ENCODE measurements around the gene GPR55. TPM values are rescaled to one million over a fixed set of nuclear protein-coding genes. Genes with fewer than 3 reads are reported as not detected.

The GPR55 gene
- total RNA-seq, 1 donor from 2014 or later = not detected

GRCh38 chr2:230864122-230864604, 60.9 kb downstream of the GPR55 start:
- Mint-ChIP-seq H3K27me3 (ENCODE audit: low read depth) (peaks cover 5% of the 10 kb centered on the region), H3K4me1 (ENCODE audit: low read depth) (peaks cover 35% of the 10 kb centered on the region), H3K27ac (ENCODE audit: unreplicated experiment) (no peak overlapping the region), H3K36me3 (ENCODE audit: low read depth) (no peaks in the 10 kb centered on the region), H3K9me3 (ENCODE audit: low read depth) (no peaks in the 10 kb centered on the region), H3K4me3 (ENCODE audit: unreplicated experiment) (peak overlapping the region; percentile 87)
- no peak for TF ChIP-seq CTCF (IDR thresholded peaks at IDR 0.05)
- DNase-seq (ENCODE audit: low spot score) = no peak

- Mint-ChIP-seq H3K27ac (ENCODE audit: unreplicated experiment) (no peak overlapping the region), H3K4me3 (ENCODE audit: unreplicated experiment) (peak overlapping the region; percentile 87), H3K9me3 (ENCODE audit: low read depth) (peaks cover 4% of the 10 kb centered on the region), H3K4me1 (ENCODE audit: low read depth) (peaks cover 30% of the 10 kb centered on the region), H3K27me3 (ENCODE audit: low read depth) (peaks cover 9% of the 10 kb centered on the region), H3K36me3 (ENCODE audit: low read depth) (no peaks in the 10 kb centered on the region)
- TF ChIP-seq CTCF (IDR thresholded peaks at IDR 0.05) = no peak
- no peak for DNase-seq (ENCODE audit: low spot score)
These were observed 61.5 kb downstream of the GPR55 start for GRCh38 chr2:230863442-230864121.

GRCh38 chr2:230863031-230863430, 62.0 kb downstream of the GPR55 start:
- no peak for TF ChIP-seq CTCF (IDR thresholded peaks at IDR 0.05)
- H3K4me3 Mint-ChIP-seq (ENCODE audit: unreplicated experiment) = no peak overlapping the region
- no peaks in the 10 kb centered on the region for H3K36me3 Mint-ChIP-seq (ENCODE audit: low read depth)
- no peak overlapping the region for H3K27ac Mint-ChIP-seq (ENCODE audit: unreplicated experiment)
- H3K4me1 Mint-ChIP-seq (ENCODE audit: low read depth) = peaks cover 24% of the 10 kb centered on the region
- peaks cover 9% of the 10 kb centered on the region for H3K27me3 Mint-ChIP-seq (ENCODE audit: low read depth)
- DNase-seq (ENCODE audit: low spot score) = no peak
- H3K9me3 Mint-ChIP-seq (ENCODE audit: low read depth) = peaks cover 4% of the 10 kb centered on the region

GRCh38 chr2:230862292-230862691, 62.8 kb downstream of the GPR55 start:
- H3K4me1 Mint-ChIP-seq (ENCODE audit: low read depth) = peaks cover 19% of the 10 kb centered on the region
- H3K4me3 Mint-ChIP-seq (ENCODE audit: unreplicated experiment) = no peak overlapping the region
- no peak for DNase-seq (ENCODE audit: low spot score)
- H3K27me3 Mint-ChIP-seq (ENCODE audit: low read depth) = peaks cover 13% of the 10 kb centered on the region
- H3K27ac Mint-ChIP-seq (ENCODE audit: unreplicated experiment) = no peak overlapping the region
- TF ChIP-seq CTCF (IDR thresholded peaks at IDR 0.05) = no peak
- H3K9me3 Mint-ChIP-seq (ENCODE audit: low read depth) = peaks cover 4% of the 10 kb centered on the region
- H3K36me3 Mint-ChIP-seq (ENCODE audit: low read depth) = no peaks in the 10 kb centered on the region

- Mint-ChIP-seq H3K4me1 (ENCODE audit: low read depth) (peaks cover 13% of the 10 kb centered on the region), H3K9me3 (ENCODE audit: low read depth) (peaks cover 4% of the 10 kb centered on the region), H3K4me3 (ENCODE audit: unreplicated experiment) (no peak overlapping the region), H3K36me3 (ENCODE audit: low read depth) (no peaks in the 10 kb centered on the region), H3K27ac (ENCODE audit: unreplicated experiment) (no peak overlapping the region), H3K27me3 (ENCODE audit: low read depth) (peaks cover 13% of the 10 kb centered on the region)
- no peak for DNase-seq (ENCODE audit: low spot score)
- no peak for TF ChIP-seq CTCF (IDR thresholded peaks at IDR 0.05)
These were observed 63.3 kb downstream of the GPR55 start for GRCh38 chr2:230861552-230862255.

Other genes starting within 250 kb of the GPR55 start
- 30.9 to 34.7 TPM (median 33.4 TPM) in 3 replicates for gene CAB39, start 212.4 kb downstream of the GPR55 start, total RNA-seq
- gene ITM2C, start 60.3 kb downstream of the GPR55 start, total RNA-seq = 114 to 215 TPM (median 208 TPM) in 3 replicates
- not detected in 3 replicates for gene SPATA3, start 70.9 kb upstream of the GPR55 start, total RNA-seq
- 0.12 to 1.3 TPM (median 1.00 TPM) in 3 replicates for gene C2orf72, start 112.3 kb upstream of the GPR55 start, total RNA-seq
- gene PSMD1, start 131.6 kb upstream of the GPR55 start, total RNA-seq = 105 to 142 TPM (median 108 TPM) in 3 replicates
- 0.69 to 0.85 TPM in 2 of 3 replicates, not detected in the other for gene HTR2B, start 199.8 kb upstream of the GPR55 start, total RNA-seq